SK-N-MC (cell line): Measurements from ENCODE around the gene AMN.

Source experiments
- DNase-seq: peaks from one replicate; pipeline ENCODE4 v3.0.0-alpha.2; 2011; ENCODE audit warnings: low read depth, low spot score
- H3K27ac ChIP-seq: fragments of 200-600 bp; sonication (generic); 2 replicates; pipeline ENCODE4 v1.5.1; 2016; ENCODE audit warnings: mixed run types
- H3K36me3 ChIP-seq: fragments of 200-600 bp; sonication (generic); 2 replicates; pipeline ENCODE4 v1.6.1; 2017; ENCODE audit warnings: antibody characterized with exemption, low read length, mixed read lengths; ENCODE audit not compliant: insufficient read depth
- H3K4me3 ChIP-seq: fragments of 200-600 bp; sonication (generic); 2 replicates; pipeline ENCODE4 v1.5.1; 2016
- H3K9ac ChIP-seq: fragments of 200-600 bp; sonication (generic); 2 replicates; pipeline ENCODE4 v1.8.0; 2017; ENCODE audit warnings: mixed run types, mixed read lengths; ENCODE audit not compliant: insufficient read length
- H3K9me3 ChIP-seq: fragments of 200-600 bp; sonication (generic); 2 replicates; pipeline ENCODE4 v1.6.1; 2017; ENCODE audit warnings: low read depth, mild to moderate bottlenecking, antibody characterized with exemption, low read length, moderate library complexity, mixed read lengths
- EZH2 ChIP-seq: fragments of 200-600 bp; sonication (generic); IDR thresholded peaks from one replicate; pipeline ENCODE4 v1.6.1; 2017; ENCODE audit warnings: antibody characterized with exemption
- FOXP2 ChIP-seq: optimal IDR thresholded peaks from 2 replicates; pipeline ENCODE3; 2011; ENCODE audit warnings: mild to moderate bottlenecking, moderate library complexity; ENCODE audit not compliant: insufficient read depth; ENCODE audit errors: extremely low read length, control extremely low read depth
- POLR2AphosphoS5 ChIP-seq: IDR thresholded peaks from 2 replicates; pipeline ENCODE4 v1.6.1; 2012; ENCODE audit warnings: mild to moderate bottlenecking, low read depth, low read length, borderline replicate concordance

Gene AMN

DNA sequence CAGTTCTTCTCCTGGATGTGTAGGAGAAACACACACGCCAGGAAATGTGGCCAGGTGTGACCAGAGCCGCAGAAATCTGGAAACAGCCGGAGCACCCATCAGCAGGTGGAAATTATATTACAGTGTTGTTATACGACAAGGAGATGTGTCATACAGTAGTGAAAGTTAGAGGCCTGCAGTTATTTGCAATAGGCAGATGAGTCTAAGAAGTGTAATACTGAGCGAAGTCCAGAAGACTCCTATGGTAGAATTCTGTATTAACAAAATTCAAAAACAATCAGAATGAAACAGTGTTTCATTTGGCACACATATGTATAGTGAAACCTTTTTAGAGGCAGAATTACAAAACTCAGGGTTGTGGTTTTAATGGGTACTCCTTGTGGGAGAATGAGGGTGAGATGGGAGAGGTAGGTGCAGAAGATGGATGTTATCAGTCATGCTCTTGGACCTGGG lies 39.3 kb upstream of the AMN start:
- TF ChIP-seq EZH2 (no peak), FOXP2 (no peak), POLR2AphosphoS5 (no peak)
- H3K9ac ChIP-seq: no peak overlapping the region
- no peak for DNase-seq
- peaks cover 29% of the 10 kb centered on the region for H3K36me3 ChIP-seq
- no peak overlapping the region for H3K27ac ChIP-seq
- H3K4me3 ChIP-seq: no peak overlapping the region
- no peaks in the 10 kb centered on the region for H3K9me3 ChIP-seq

DNA sequence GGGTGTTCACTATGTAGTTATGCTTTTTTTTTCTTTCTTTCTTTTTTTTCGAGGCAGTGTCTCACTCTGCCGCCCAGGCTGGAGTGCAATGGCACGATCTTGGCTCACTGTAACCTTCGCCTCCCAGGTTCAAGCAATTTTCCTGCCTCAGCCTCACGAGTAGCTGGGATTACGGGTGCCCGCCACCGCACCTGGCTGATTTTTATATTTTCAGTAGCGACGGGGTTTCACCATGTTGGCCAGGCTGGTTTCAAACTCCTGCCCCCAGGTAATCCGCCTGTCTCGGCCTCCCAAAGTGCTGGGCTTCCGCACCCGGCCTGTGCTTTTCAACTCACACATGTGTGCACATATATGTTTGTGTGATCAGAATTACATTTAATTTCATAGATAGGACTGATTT lies 38.9 kb upstream of the AMN start:
- peaks cover 29% of the 10 kb centered on the region for H3K36me3 ChIP-seq
- H3K4me3 ChIP-seq: no peak overlapping the region
- H3K27ac ChIP-seq: no peak overlapping the region
- H3K9me3 ChIP-seq: no peaks in the 10 kb centered on the region
- DNase-seq: no peak
- no peak overlapping the region for H3K9ac ChIP-seq
- no peak for TF ChIP-seq POLR2AphosphoS5
- no peak for TF ChIP-seq EZH2
- TF ChIP-seq FOXP2: no peak

DNA sequence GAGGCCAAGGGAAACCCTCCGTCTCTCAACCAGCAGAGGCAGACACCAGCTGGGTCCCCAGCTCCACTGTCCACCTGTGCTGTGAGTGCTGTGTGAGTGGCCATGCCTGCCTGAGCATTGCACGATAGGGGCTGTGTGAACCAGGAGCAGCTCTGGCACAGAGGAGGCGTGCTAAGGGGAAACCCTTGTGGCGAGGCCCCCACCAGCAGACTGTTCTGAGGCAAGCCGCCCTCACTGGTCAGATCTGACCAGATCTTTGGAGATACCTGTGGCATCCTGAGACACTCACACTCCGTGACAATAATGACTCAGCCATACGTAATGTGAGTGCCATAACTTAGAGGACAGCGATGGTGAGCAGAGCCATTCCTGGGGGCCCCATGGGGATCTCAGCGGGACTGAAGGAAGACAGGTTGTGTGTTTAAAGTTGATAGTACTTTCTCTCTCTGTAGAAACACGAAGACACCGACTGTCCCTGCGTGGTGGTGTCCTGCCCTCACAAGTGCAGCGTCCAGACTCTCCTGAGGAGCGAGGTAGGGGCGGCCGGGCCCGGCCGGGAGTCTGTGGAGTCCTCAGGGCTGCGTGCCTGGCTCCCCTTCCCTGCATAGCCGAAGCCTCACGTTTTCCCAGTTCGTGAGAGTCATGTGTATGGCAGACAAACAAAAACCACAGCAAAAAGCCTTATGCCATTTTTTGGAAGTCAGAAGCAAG lies 36.6 kb upstream of the AMN start:
- no peak for TF ChIP-seq POLR2AphosphoS5
- no peak for TF ChIP-seq EZH2
- TF ChIP-seq FOXP2: no peak
- no peaks in the 10 kb centered on the region for H3K9me3 ChIP-seq
- no peak overlapping the region for H3K4me3 ChIP-seq
- DNase-seq: no peak
- no peak overlapping the region for H3K9ac ChIP-seq
- peaks cover 45% of the 10 kb centered on the region for H3K36me3 ChIP-seq
- H3K27ac ChIP-seq: no peak overlapping the region

DNA sequence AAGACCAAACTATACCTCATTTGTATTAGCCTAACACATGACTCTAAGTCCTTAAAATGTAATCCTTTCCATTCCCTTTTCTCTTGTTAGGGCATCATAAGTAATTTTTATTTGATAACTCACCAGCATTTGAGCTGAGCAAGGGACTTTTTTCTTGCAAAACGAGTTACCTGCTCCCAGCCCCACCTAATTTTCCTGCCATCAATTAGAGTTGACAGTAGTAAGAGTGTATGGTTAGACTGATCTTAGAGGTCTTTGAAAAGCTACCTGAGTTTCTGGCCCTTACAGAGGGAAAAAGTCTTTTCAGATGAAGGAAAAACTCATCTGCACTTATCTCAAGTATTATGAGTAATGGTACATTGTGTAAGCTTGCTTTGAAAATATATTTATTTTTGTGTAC lies 33.7 kb upstream of the AMN start:
- no peak overlapping the region for H3K9ac ChIP-seq
- no peak for DNase-seq
- no peak overlapping the region for H3K27ac ChIP-seq
- H3K9me3 ChIP-seq: no peaks in the 10 kb centered on the region
- TF ChIP-seq POLR2AphosphoS5: no peak
- TF ChIP-seq EZH2: no peak
- no peak for TF ChIP-seq FOXP2
- H3K4me3 ChIP-seq: no peak overlapping the region
- H3K36me3 ChIP-seq: peaks cover 39% of the 10 kb centered on the region; the same call in 1 of the 2 replicates

DNA sequence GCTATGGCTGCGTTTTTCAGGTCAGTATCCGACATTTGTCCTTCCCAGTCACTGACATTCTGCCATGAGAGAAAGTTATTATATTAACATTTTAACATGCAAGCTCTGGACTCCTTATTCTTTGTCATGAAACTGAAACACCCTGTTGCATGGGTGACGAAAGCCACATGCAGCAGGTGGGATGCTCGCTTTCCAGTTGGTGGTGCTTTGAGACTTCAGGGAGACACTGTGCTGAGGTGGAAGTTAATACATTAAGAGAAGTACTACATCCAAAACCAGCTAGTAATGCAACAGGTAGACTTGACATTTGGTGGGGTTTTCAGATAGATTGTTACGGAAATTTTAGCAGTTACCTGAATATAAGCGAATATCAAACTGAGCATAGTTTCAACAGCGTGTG lies 32.8 kb upstream of the AMN start:
- DNase-seq: no peak
- H3K4me3 ChIP-seq: no peak overlapping the region
- H3K9ac ChIP-seq: no peak overlapping the region
- no peak for TF ChIP-seq FOXP2
- no peak for TF ChIP-seq EZH2
- no peak for TF ChIP-seq POLR2AphosphoS5
- H3K9me3 ChIP-seq: no peaks in the 10 kb centered on the region
- H3K36me3 ChIP-seq: peaks cover 37% of the 10 kb centered on the region; the same call in 1 of the 2 replicates
- no peak overlapping the region for H3K27ac ChIP-seq

DNA sequence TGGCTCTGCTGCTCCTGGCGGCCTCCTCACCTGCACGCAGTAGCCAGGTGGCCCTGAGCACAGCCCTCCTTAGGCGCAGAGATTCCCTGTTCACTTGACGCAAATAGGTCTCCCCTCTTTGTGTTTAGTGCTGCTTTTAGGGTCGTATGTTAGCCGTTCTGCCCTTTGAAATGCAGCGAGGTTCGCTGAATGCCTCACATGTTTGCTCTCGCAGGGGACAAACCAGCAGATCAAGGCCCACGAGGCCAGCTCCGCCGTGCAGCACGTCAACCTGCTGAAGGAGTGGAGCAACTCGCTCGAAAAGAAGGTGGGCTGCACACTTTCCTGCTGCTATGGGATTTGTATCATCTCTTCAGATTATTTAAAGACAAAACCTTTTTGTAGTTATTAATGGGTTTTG lies 31.4 kb upstream of the AMN start:
- TF ChIP-seq EZH2: no peak
- TF ChIP-seq FOXP2: no peak
- TF ChIP-seq POLR2AphosphoS5: no peak
- H3K36me3 ChIP-seq: peaks cover 39% of the 10 kb centered on the region; the same call in 1 of the 2 replicates
- no peak overlapping the region for H3K27ac ChIP-seq
- no peak overlapping the region for H3K4me3 ChIP-seq
- H3K9me3 ChIP-seq: no peaks in the 10 kb centered on the region
- no peak overlapping the region for H3K9ac ChIP-seq
- no peak for DNase-seq

DNA sequence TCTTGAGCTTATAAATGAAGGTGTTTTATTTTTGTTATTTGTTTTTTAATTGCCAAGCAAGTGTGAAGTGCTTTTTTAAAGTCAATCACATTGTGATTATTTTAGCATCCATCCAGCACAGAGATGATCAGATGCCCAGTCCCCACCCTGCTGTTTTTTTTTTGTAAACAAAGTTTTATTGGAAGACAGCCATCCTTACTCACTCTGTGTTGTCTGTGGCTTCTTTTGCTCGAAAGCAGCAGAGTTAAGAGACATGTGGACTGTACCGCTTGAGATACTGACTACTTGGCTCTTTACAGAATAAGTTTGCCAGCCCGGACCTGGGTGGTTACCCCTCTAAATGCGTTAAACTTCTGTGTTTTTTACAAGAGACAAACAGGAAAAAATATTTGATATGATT lies 30.9 kb upstream of the AMN start:
- Histone ChIP-seq H3K4me3 (no peak overlapping the region), H3K27ac (no peak overlapping the region), H3K36me3 (peaks cover 34% of the 10 kb centered on the region; the same call in 1 of the 2 replicates), H3K9ac (no peak overlapping the region), H3K9me3 (no peaks in the 10 kb centered on the region)
- no peak for DNase-seq
- no peak for TF ChIP-seq POLR2AphosphoS5
- no peak for TF ChIP-seq EZH2
- no peak for TF ChIP-seq FOXP2

DNA sequence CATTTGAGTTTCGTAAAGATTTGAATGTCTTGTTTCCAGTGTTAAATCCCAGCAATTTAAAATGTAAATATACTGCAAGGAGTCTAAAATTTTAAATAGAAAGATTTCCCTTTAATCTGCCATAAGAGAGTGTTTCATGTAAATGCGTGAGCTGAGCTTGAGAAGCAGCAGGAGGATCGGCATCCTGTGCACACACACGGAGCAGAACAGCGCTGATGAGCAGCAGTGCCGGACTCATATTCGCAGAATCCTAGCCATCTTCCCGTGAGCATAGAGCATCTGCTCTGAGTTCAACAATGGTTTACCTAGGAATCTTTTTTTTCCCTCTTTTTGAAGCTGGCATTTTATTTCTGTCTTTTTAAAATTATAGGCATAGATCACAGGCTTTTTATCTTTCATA lies 29.8 kb upstream of the AMN start:
- TF ChIP-seq FOXP2 (no peak), EZH2 (no peak), POLR2AphosphoS5 (no peak)
- no peak for DNase-seq
- H3K36me3 ChIP-seq: peaks cover 33% of the 10 kb centered on the region; the same call in 1 of the 2 replicates

More for the DNA sequence above, 29.8 kb upstream of the AMN start:
- H3K4me3 ChIP-seq: no peak overlapping the region
- H3K9me3 ChIP-seq: no peaks in the 10 kb centered on the region
- no peak overlapping the region for H3K9ac ChIP-seq
- no peak overlapping the region for H3K27ac ChIP-seq
